DND-41 (cell line): ENCODE results near the gene CHRM3.

Source experiments
- EZH2 ChIP-seq: IDR thresholded peaks from 3 replicates; pipeline ENCODE4 v1.6.1; 2012; ENCODE audit warnings: borderline replicate concordance, low read depth, mild to moderate bottlenecking, moderate library complexity, low read length, inconsistent platforms; ENCODE audit not compliant: severe bottlenecking
- TF ChIP-seq, protein P1 (sequence below): IDR thresholded peaks from 2 replicates; pipeline ENCODE4 v1.5.1; 2012; ENCODE audit warnings: borderline replicate concordance, low read length, moderate library complexity, mild to moderate bottlenecking; ENCODE audit not compliant: poor library complexity, severe bottlenecking; ENCODE audit errors: extremely low read depth

GRCh38 chr1:239428120-239428710 is 41.8 kb downstream of the CHRM3 start:
- TF ChIP-seq, protein P1, sequence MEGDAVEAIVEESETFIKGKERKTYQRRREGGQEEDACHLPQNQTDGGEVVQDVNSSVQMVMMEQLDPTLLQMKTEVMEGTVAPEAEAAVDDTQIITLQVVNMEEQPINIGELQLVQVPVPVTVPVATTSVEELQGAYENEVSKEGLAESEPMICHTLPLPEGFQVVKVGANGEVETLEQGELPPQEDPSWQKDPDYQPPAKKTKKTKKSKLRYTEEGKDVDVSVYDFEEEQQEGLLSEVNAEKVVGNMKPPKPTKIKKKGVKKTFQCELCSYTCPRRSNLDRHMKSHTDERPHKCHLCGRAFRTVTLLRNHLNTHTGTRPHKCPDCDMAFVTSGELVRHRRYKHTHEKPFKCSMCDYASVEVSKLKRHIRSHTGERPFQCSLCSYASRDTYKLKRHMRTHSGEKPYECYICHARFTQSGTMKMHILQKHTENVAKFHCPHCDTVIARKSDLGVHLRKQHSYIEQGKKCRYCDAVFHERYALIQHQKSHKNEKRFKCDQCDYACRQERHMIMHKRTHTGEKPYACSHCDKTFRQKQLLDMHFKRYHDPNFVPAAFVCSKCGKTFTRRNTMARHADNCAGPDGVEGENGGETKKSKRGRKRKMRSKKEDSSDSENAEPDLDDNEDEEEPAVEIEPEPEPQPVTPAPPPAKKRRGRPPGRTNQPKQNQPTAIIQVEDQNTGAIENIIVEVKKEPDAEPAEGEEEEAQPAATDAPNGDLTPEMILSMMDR, result no peak
- TF ChIP-seq EZH2, result no peak
